ENCODE results near the gene IL20RA. TPM values are rescaled to one million over a fixed set of nuclear protein-coding genes. Genes with fewer than 3 reads are reported as not detected.

The IL20RA gene
- total and polyA plus RNA-seq, 2 experiments from 2014 or later = 2.6 to 3.5 TPM

- Histone ChIP-seq H3K4me3 (no peak overlapping the region), H2AFZ (no peak overlapping the region), H3K4me2 (no peak overlapping the region), H3K9me2 (ENCODE audit: insufficient read depth) (no peaks in the 10 kb centered on the region), H3K27ac (ENCODE audit: low read depth) (no peak overlapping the region), H4K20me1 (replicated peaks; ENCODE audit: insufficient read depth) (no peaks in the 10 kb centered on the region), H3K4me1 (ENCODE audit: insufficient read depth) (no peaks in the 10 kb centered on the region), H3K36me3 (ENCODE audit: insufficient read depth) (no peaks in the 10 kb centered on the region), H3K27me3 (ENCODE audit: insufficient read depth) (no peaks in the 10 kb centered on the region), H3K79me2 (replicated peaks; ENCODE audit: insufficient read depth) (no peaks in the 10 kb centered on the region), H3F3A (replicated peaks; ENCODE audit: low read depth) (no peaks in the 10 kb centered on the region)
- no peak overlapping the region for H3K27ac Mint-ChIP-seq
- no peak overlapping the region for H3K4me3 Mint-ChIP-seq
- TF ChIP-seq NANOG (IDR thresholded peaks at IDR 0.05; ENCODE audit: borderline replicate concordance) = no peak
- no peak for TF ChIP-seq EZH2 (IDR thresholded peaks at IDR 0.05; ENCODE audit: low read depth, unreplicated experiment)
- TF ChIP-seq, protein P1, sequence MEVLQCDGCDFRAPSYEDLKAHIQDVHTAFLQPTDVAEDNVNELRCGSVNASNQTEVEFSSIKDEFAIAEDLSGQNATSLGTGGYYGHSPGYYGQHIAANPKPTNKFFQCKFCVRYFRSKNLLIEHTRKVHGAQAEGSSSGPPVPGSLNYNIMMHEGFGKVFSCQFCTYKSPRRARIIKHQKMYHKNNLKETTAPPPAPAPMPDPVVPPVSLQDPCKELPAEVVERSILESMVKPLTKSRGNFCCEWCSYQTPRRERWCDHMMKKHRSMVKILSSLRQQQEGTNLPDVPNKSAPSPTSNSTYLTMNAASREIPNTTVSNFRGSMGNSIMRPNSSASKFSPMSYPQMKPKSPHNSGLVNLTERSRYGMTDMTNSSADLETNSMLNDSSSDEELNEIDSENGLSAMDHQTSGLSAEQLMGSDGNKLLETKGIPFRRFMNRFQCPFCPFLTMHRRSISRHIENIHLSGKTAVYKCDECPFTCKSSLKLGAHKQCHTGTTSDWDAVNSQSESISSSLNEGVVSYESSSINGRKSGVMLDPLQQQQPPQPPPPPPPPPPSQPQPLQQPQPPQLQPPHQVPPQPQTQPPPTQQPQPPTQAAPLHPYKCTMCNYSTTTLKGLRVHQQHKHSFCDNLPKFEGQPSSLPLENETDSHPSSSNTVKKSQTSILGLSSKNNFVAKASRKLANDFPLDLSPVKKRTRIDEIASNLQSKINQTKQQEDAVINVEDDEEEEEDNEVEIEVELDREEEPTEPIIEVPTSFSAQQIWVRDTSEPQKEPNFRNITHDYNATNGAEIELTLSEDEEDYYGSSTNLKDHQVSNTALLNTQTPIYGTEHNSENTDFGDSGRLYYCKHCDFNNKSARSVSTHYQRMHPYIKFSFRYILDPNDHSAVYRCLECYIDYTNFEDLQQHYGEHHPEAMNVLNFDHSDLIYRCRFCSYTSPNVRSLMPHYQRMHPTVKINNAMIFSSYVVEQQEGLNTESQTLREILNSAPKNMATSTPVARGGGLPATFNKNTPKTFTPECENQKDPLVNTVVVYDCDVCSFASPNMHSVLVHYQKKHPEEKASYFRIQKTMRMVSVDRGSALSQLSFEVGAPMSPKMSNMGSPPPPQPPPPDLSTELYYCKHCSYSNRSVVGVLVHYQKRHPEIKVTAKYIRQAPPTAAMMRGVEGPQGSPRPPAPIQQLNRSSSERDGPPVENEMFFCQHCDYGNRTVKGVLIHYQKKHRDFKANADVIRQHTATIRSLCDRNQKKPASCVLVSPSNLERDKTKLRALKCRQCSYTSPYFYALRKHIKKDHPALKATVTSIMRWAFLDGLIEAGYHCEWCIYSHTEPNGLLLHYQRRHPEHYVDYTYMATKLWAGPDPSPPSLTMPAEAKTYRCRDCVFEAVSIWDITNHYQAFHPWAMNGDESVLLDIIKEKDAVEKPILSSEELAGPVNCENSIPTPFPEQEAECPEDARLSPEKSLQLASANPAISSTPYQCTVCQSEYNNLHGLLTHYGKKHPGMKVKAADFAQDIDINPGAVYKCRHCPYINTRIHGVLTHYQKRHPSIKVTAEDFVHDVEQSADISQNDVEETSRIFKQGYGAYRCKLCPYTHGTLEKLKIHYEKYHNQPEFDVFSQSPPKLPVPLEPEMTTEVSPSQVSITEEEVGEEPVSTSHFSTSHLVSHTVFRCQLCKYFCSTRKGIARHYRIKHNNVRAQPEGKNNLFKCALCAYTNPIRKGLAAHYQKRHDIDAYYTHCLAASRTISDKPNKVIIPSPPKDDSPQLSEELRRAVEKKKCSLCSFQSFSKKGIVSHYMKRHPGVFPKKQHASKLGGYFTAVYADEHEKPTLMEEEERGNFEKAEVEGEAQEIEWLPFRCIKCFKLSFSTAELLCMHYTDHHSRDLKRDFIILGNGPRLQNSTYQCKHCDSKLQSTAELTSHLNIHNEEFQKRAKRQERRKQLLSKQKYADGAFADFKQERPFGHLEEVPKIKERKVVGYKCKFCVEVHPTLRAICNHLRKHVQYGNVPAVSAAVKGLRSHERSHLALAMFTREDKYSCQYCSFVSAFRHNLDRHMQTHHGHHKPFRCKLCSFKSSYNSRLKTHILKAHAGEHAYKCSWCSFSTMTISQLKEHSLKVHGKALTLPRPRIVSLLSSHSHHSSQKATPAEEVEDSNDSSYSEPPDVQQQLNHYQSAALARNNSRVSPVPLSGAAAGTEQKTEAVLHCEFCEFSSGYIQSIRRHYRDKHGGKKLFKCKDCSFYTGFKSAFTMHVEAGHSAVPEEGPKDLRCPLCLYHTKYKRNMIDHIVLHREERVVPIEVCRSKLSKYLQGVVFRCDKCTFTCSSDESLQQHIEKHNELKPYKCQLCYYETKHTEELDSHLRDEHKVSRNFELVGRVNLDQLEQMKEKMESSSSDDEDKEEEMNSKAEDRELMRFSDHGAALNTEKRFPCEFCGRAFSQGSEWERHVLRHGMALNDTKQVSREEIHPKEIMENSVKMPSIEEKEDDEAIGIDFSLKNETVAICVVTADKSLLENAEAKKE (CRISPR knock-in tag; IDR thresholded peaks at IDR 0.05) = no peak
- TF ChIP-seq, protein P2, sequence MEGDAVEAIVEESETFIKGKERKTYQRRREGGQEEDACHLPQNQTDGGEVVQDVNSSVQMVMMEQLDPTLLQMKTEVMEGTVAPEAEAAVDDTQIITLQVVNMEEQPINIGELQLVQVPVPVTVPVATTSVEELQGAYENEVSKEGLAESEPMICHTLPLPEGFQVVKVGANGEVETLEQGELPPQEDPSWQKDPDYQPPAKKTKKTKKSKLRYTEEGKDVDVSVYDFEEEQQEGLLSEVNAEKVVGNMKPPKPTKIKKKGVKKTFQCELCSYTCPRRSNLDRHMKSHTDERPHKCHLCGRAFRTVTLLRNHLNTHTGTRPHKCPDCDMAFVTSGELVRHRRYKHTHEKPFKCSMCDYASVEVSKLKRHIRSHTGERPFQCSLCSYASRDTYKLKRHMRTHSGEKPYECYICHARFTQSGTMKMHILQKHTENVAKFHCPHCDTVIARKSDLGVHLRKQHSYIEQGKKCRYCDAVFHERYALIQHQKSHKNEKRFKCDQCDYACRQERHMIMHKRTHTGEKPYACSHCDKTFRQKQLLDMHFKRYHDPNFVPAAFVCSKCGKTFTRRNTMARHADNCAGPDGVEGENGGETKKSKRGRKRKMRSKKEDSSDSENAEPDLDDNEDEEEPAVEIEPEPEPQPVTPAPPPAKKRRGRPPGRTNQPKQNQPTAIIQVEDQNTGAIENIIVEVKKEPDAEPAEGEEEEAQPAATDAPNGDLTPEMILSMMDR (conservative IDR thresholded peaks at IDR 0.05; ENCODE audit: low read depth in 2 of 2) = no peak
- TF ChIP-seq JUNB (IDR thresholded peaks at IDR 0.05; ENCODE audit: unreplicated experiment) = no peak
- no peaks in the 10 kb centered on the region; the same call in 2 of the 3 replicates for H3K9me3 Mint-ChIP-seq
- no peak for ATAC-seq
- no peaks in the 10 kb centered on the region for H3K36me3 Mint-ChIP-seq (ENCODE audit: low read depth)
- H3K4me1 Mint-ChIP-seq = peaks cover 7% of the 10 kb centered on the region; the same call in 2 of the 3 replicates
- DNase-seq (ENCODE audit: low spot score) = no peak
- H3K27me3 Mint-ChIP-seq (ENCODE audit: insufficient read depth, low read depth, poor library complexity) = no peaks in the 10 kb centered on the region
Observed at GRCh38 chr6:137056121-137056880, 11.5 kb upstream of the IL20RA start.
